ENCODE measurements around the gene RALGAPA2.

RALGAPA2 gene

DNA sequence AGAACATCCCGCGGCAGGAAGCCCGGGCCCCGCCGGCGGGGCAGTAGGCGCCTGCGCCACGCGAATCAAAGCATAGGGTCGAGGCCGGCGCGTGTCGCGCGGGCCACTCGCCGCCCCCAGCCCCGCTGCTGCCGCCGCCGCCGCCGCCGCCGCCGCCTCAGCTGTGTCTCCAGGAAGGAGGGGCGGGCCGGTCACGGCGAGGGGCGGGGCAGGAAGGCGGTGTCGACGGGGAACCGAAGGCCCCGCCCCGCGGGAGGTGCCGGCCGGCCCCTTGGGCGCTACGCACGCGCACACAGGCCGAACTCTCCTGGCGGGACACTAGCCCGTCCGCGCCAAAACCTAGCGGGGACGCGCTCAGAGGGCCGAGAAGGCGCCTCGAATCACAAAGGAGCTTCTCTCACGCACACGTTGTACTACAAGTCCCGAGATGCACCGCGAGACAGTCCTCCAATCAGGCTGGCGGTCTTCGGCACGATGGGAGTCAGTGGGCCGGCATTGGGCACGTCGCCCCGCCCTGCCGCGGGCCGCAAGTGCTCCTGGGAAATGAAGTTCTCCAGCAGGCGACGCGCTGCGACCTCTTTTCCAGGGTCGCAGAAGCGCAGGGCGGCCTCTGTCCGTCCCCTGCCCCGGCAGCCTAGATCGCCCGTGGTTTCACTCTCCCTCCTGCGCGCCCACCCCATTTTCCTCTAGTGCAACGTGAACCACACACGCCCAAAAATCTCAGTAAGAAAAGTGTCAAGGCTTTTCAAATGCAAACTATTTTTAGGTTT, at the start of gene RALGAPA2:
Gene RALGAPA2, minus strand, starts transcription at position 171 of the 770 bp plus-strand sequence. Its CDS starts 164 bp downstream, at position 7.
- DNase-seq (ENCODE audit: low read depth), result peak; percentile 92

DNA sequence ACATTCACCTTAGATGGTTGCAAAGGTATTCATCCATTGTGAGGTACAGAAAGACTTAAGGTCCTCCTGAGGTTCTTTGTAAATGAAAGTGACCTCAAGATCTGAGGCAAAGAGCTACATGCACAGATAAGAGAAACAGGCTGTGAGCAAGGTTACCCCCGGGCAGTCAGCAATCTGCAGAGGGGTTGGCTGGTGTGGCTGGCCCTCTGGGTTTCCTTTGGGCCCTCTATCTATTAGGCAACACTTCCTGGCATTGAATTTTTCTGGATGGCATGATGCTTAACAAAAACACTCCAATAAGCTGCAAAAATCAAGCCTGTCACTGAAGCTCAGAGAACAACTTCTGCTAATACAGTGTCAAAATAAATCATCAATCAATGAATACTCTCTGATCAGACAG, 48.9 kb upstream of the RALGAPA2 start:
- no peak for DNase-seq (ENCODE audit: low read depth)

DNA sequence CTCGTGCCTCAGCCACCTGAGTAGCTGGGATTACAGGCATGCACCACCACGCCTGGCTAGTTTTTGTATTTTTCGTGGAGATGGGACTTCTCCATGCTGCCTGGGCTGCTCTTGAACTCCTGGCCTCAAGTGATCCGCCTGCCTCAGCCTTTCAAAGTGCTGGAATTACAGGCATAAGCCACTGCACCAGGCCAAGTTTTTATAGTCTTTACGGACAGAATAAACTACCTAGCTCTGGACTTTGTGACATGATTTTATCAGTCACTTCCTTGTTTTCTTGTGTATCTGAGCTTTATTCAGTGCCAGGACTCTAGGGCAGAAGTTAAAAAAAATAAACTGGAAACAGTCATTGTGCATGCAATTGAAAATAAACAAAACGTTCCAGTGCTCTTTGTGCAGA, 46.7 kb upstream of the RALGAPA2 start:
- DNase-seq (ENCODE audit: low read depth), result no peak

DNA sequence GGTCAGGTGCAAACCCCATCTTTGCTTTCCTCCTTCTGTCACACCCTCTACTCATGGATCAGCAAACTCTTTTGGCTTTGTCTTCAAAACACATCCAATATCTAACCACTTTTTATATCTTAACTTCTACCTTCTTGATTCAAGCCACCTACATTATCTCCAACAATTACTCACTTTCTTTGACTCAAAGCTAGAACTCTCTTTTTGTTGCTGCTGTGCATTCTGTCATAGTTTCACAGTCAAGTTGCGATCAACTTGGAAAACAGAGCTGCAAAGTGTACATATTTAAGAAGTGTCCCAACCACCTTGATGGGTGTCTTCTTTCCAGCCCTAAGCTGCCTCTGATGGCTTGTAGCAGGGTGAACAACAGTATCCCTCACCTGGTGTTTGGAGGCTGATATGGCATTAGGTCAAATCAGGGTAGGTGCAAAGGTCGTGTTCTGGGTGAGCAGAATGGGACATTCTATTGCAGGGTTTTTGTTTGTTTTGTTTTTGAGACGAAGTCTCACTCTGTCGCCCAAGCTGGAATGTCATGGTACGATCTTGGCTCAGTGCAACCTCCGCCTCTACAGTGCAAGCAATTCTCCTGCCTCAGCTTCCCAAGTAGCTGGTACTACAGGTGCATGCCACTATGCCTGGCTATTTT, 43.4 kb upstream of the RALGAPA2 start:
- DNase-seq (ENCODE audit: low read depth), result no peak

DNA sequence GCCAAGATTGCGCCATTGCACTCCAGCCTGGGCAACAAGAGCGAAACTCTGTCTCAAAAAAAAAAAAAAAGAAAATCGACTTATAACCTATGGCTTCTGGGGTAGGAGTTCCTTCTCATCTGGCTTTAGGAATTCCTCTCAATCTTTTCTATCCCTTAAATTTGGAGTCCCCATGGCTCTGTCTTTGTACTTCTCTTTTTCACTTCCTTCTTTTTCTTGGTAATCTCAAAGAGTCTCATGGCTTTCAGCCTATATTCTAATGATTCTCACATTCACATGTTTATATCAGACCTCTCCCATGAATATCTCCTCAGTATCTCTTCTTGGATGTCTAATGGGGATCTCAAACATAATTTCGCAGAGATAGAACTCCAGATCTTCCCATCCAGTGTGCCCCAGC, 42.8 kb upstream of the RALGAPA2 start:
- DNase-seq (ENCODE audit: low read depth), result no peak

DNA sequence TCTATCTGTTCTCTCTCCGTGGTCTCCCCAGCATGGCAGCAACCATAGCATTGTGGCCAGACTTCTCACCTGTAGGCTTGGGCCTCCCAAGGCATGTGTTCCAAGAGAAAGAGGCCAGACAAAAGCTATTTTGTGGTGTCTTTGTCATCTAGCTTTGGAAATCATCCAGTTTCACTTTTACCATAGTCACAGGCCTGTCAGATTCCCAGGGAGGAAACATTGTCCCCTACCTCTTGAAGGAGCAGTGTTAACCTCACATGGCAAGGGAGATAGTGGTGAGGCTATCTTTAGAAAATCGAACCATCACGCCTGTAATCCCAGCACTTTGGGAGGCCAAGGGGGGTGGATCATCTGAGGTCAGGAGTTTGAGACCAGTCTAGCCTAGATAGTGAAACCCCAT, 42.3 kb upstream of the RALGAPA2 start:
- no peak for DNase-seq (ENCODE audit: low read depth)

DNA sequence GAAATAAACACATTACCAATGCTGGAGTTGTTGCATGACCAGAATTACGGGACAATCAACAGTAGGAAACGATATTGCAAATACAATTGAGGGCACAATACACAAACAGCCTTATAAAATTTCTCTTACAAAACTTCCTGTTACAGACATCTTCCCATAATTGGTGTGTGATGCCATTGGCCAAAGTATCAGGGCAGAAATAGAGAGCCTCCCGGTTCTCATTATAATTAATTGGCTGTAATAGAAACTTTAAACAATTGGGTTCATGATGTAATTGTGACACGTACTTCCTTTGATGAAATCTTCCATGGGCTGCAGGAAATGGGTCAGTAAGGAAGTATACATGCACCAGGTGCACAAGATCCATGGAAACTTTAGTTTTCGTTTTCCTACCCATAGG, 40.3 kb upstream of the RALGAPA2 start:
- DNase-seq (ENCODE audit: low read depth), result no peak

DNA sequence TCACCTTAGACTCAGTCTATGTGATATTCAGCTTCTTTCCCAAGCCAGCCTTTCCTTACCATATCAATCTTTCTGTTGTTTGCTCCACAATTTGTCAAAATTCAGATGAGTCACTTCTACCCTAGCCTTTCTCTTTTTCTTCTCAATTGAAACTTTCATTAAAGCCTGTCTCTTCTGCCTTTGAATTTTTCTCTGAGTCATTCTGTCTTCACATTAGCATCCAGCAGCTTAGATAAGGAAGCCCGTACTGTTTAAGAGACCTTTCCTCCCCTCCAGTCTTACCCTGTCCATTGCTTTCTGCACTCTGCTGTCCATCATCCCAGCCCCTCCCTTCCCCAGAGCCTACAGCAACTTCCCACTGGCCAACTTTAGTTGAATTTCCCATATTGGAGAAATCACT, 34.9 kb upstream of the RALGAPA2 start:
- DNase-seq (ENCODE audit: low read depth), result no peak

DNA sequence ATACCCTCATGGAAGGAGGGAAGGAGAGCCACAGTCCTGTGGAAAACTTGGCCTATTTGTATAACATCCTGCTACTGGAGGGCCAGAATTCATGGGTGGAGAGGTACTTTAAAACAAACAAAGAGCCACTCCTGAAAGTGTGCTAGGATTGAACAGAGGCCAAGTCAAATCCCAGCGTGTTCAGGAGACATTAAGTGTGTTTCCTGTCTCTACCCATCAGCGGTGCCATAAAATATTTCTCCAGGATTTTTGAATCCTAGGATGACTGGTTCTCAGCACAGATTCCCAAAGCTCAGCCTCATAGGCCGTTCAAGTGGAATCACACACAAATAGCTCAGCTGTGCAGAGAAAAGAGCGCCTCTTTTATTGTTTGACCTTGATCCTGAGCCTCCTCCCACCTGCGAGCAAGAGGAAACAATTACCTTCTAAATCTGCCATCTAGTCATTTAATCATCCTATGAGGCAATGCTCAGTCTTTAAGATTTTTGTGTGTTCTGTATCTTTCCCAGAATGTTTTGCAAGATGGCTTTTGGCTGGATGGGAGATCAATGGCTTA, 31.8 kb upstream of the RALGAPA2 start:
- no peak for DNase-seq (ENCODE audit: low read depth)

DNA sequence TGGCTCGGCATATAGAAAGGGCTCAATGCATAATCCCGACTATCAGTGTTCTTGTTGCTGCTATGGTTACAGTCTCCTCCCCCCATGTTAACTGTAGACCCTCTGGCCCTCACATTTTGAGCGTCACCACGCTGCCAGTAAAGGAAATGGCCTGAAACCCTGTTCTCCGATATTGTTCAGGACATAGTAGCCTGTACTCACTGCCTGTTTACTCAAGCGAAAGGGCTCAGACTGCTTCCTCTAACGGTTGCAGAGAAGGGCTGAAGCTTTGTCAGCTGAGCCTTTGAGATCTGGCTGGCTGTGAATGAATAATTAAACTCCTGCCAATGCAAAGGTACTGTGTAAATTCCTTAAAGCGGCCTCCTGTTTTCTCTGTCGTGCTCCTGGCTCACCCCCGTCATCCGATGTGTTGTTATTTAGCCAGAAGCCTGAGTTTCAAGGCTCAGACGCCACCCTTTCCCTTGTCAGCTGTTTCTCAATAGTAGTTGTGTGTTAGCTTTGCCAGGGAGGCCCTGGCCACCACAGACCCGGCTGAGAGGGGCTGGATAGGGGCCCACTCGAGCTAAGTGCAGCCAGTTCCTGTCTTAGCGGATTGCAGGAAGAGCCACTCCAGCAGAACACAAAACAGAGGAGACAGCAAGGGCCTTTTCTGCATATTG, 31.2 kb upstream of the RALGAPA2 start:
- DNase-seq (ENCODE audit: low read depth), result no peak

DNA sequence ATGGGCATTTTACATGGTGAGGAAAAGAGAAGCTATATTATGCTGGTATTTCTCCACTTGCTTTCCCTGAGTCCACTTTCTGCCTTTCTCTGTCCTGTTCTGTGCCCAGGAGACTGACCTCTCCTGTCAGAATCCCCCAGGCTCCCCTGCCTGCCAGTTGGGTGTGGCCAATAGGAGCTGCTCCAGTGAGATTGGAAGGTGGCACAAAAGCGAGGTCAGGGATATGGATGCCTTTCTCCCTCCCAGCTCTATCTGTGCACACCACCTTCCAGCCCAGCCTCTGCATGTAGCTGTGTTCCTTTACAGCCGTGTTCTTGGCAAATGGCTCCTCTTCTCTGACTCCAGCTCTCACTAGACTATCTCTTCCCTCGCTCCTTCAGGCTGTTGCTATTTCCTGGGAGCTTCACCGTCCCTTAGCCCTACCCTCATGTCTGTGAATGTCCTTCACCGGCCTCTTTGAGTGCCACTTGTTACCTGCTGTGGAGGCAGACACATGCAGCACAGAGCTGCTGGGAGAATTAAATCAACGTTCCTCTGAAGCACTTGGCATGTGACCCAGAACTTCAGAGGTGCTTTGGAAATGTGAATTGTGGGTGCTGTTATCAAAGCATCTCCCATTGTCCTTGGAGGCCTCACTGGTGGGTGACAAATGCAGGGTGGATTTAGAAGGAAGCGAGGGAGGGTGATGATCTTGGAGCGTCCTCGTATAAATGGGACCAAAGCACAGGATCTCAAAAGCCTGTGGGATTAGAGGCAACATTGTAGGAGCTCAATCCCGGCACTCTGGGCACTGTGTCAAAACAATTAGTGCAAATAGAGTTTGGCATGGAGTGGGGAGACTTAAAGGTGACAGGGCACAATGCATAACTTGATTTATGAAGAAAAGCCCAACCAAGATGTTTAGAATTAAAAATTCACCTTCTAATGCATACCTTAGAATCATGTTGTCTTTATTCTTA, 28.9 kb upstream of the RALGAPA2 start:
- no peak for DNase-seq (ENCODE audit: low read depth)

DNA sequence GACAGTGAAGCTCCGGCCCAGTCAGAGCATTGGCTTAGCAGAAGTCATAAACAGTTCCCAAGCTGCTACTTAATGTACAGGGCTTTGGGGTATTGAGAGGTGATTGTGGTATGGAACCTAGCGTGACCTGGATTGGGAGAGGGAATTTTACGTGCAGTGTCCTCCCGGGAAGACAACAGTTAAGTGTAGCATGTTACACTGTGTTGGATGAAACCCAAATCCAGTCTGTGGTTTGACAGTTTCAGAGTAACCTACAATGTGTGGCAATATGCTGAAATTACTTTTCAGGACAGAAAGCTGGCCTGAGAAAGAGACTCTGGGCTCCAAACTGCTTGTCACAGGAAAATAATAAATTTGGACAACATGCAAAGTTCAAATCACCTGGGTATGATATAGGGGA, 28.1 kb upstream of the RALGAPA2 start:
- no peak for DNase-seq (ENCODE audit: low read depth)

DNA sequence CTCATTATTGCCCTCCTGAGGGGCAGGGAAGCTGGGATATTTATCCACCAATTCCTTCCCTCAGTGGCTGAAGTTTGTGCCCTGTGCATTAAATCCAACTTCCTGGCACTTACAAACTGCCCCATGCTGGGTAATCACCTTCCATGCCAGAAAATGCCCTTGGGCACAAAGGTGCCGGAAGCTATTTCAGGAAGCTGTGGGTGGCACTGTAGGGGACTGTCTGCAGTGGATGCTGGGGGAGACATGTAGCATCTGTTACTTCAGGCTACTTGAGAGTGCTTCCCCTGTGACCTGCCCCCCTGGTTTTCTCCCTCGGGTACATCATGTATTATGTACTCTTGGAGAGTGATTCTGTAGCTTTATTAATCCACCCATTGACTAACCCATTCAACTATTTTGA, 24.7 kb upstream of the RALGAPA2 start:
- no peak for DNase-seq (ENCODE audit: low read depth)

DNA sequence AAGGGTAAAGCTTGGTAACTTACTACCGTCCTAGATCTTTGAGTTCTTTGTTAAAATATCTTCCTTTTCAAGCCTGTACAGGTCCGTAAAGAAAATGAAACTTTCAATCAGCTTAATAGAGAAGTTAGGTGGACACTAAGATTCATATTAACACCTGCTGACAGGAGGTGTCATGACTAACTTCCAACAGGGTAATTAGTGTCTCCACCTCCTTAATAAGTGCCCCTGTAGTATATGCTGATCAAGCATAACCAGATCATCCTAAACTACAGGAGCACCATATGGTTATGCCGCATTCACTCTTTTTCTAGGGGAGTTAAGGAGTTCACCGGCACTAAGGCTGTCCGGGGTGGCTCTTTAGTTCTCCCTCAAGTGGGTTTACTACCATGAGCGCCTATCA, 23.9 kb upstream of the RALGAPA2 start:
- no peak for DNase-seq (ENCODE audit: low read depth)

DNA sequence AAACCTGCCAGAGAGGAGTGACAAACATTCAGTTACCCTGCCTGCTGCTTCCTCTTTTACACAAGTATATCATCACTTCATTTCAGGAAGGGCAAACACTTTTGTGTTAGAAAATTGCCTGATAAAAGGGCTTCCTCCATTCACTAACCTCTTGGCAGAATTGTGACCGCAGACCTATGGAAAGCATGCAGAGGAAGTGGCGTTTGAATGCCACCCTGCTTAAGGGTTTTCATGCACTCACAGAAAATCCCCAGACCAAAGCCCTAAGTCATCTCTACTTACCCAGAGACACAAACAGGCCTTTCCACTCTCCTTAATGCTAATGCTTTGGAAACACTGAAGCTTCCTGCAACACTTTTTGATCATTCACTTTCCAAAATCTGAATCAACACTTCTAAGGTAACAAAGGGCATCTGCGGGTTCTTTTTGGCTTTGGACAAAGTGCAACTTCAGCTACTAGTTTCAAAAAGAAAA, 22.1 kb upstream of the RALGAPA2 start:
- no peak for DNase-seq (ENCODE audit: low read depth)

DNA sequence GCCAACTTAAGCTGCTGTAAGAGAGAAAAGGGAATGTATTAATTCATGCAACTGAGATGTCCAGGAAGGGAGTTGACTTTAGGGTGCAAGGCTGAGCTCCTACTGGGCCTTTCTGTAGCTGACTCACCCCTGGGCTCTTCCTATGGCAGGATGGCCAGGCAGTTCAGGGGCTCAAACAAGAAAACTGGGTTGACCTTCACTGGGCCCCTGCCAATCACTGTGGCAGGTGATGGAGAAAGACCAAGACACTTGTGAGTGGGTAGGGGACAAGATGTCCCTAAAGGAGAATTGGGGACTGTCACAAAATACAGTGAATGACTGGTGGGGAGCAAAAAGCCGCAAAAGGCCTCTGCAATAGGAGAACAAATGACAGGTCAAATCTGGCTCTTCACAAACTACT, 21.5 kb upstream of the RALGAPA2 start:
- no peak for DNase-seq (ENCODE audit: low read depth)

DNA sequence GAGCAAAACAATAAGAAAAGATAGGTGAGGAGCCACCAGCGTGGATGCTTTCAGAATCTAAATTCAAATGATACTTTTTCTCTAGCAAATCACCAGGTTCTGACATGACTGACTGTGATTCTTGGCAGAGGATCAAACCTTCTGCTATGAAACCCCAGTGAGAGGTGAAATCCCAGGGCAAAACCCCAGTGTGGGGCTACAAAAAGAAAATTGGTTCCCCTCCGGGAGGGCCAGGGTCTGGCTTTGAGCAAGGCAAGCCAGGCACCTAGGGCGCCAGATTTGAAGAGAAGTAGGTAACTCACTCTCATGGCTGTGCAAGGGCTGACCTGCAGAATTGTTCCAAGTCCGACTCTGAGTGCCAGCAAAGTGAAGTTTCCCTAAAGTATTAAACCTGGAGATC, 20.2 kb upstream of the RALGAPA2 start:
- no peak for DNase-seq (ENCODE audit: low read depth)

DNA sequence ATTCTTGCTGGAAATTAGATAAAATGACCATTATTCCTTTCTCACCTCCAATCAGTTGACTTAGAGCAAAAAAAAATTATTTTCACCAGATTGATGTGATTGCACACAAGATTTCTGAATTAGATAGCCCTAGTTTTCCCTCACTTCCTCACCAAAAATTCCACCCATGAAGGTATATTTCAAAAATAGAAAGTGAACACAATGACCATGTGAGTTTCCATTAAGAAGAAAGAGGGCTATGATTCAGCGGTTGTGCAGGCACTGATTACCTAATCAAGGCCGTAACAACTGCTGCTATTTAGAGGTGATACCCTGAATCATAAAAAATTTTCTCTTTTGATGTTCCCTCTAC, 19.5 kb upstream of the RALGAPA2 start:
- DNase-seq (ENCODE audit: low read depth), result no peak

DNA sequence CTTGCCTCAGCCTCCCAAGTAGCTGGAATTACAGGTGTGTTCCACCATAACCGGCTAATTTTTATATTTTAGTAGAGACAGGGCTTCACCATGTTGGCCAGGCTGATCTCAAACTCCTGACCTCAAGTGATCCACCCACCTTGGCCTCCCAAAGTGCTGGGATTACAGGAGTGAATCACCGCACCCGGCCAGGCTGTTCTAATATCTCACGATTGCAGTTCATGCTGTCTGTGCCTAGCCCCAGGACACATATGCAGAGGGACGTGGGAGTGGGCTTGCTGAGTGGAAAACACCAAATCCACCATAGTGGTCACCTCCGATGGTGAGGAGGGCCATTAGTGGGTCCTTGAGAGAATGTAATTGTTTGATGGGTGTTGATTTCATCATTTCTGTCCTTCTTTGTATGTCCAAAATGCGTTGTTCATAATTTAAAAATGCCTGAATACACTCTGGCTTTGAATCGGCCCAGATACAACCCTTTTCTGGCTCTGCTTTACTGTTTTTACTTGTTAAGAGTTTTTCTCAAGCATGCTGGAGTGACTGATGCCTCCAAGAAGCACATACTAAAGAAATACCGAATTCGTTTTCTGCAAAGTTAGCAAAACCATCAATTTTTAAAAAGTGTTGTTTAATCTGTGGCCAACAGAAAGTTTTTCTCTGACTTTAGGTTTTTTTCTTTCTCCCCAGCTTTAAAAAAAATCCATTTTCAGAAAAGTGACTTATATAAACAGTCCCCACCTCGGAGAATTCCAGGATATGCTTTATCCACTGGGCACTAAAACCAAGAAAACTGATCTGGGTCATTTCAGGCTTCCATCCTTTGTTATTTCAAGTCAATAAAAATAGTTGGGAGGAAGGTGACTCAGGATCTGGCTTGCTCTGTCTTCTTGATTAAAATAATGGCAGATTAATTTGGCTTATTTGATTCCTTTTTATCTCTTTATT, 18.8 kb upstream of the RALGAPA2 start:
- no peak for DNase-seq (ENCODE audit: low read depth)

DNA sequence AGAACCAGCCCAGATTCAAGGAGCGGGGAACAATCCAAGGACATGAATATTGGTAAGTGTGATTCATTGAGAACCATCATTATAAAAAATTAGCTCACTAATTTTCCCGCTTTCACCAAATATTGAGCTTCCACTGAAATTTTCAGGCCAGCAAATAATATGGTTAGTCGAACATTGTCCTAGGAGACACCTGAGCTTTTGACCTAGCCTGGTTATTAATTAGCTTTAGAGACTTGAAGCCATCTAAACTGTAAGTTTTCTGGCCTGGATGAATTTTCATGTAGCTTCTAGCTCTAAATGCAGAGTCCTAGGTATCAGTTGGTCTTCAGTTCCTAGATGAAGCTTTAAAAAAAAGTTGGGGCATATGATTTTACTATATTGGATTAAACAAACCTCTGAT, 17.1 kb upstream of the RALGAPA2 start:
- no peak for DNase-seq (ENCODE audit: low read depth)

DNA sequence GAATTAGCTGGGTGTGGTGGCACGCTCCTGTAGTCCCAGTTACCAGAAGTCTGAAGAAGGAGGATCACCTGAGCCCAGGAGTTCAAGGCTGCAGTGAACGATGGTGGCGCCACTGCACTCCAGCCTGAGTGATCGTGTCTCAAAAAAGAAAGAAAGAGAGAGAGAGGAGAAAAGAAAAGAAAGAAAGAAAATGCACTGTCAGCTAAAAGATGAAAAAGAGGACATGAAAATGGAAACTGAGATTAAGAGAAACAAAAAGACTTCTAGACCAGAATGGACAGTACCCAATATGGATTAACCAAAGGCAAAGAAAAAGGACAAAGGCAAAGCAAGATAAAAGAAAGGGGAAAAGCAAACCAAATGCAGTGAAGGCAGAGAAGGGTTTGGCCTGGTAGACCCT, 9.0 kb upstream of the RALGAPA2 start:
- DNase-seq (ENCODE audit: low read depth), result no peak
